Epithelial cell of esophagus (primary cell): ENCODE data around the gene SLC22A17.

Source experiments
- DNase-seq: peaks from one replicate; pipeline ENCODE4 v3.0.0; 2010; ENCODE audit warnings: low read depth
- H3K4me3 ChIP-seq: 2 replicates; pipeline ENCODE4 v1.5.1; 2011; ENCODE audit warnings: mild to moderate bottlenecking, low read length, control low read depth
- CTCF ChIP-seq: IDR thresholded peaks from 2 replicates; pipeline ENCODE4 v1.5.1; 2011; ENCODE audit warnings: low read depth, mild to moderate bottlenecking, low read length, control low read depth, inconsistent platforms; ENCODE audit not compliant: insufficient read depth; ENCODE audit errors: missing control alignments

Gene SLC22A17

GRCh38 chr14:23297611-23298277 lies 54.9 kb downstream of the SLC22A17 start:
- H3K4me3 ChIP-seq: no peak overlapping the region
- no peak for TF ChIP-seq CTCF
- DNase-seq: no peak

- TF ChIP-seq CTCF: no peak
- H3K4me3 ChIP-seq: no peak overlapping the region
- DNase-seq: no peak
These were observed 55.6 kb downstream of the SLC22A17 start for GRCh38 chr14:23297096-23297495.
